Measurements from ENCODE around the gene HCN3.
A peak's percentile ranks its signal among the peaks of the same experiment; 100 is the strongest.

Gene HCN3

GRCh38 chr1:155254228-155254713, 23.0 kb upstream of the HCN3 start:
- TF ChIP-seq TCF12 (IDR thresholded peaks at IDR 0.05; ENCODE audit: low read depth) (no peak), NFIC (IDR thresholded peaks at IDR 0.05) (no peak), TEAD4 (IDR thresholded peaks at IDR 0.05) (no peak), MAX (IDR thresholded peaks at IDR 0.05) (no peak), CREB1 (IDR thresholded peaks at IDR 0.05; ENCODE audit: low read depth) (no peak), ZBTB7A (IDR thresholded peaks at IDR 0.05; ENCODE audit: low read depth) (no peak), EP300 (IDR thresholded peaks at IDR 0.05; ENCODE audit: borderline replicate concordance) (no peak), YY1 (IDR thresholded peaks at IDR 0.05; ENCODE audit: low read depth) (no peak), USF1 (IDR thresholded peaks at IDR 0.05) (no peak), CEBPB (IDR thresholded peaks at IDR 0.05) (no peak), EGR1 (IDR thresholded peaks at IDR 0.05) (no peak), RAD21 (IDR thresholded peaks at IDR 0.05; ENCODE audit: low read depth) (no peak), TAF1 (IDR thresholded peaks at IDR 0.05; ENCODE audit: low read depth) (no peak), FOXM1 (IDR thresholded peaks at IDR 0.05; ENCODE audit: borderline replicate concordance, low read depth) (no peak)
- TF ChIP-seq, protein P1, sequence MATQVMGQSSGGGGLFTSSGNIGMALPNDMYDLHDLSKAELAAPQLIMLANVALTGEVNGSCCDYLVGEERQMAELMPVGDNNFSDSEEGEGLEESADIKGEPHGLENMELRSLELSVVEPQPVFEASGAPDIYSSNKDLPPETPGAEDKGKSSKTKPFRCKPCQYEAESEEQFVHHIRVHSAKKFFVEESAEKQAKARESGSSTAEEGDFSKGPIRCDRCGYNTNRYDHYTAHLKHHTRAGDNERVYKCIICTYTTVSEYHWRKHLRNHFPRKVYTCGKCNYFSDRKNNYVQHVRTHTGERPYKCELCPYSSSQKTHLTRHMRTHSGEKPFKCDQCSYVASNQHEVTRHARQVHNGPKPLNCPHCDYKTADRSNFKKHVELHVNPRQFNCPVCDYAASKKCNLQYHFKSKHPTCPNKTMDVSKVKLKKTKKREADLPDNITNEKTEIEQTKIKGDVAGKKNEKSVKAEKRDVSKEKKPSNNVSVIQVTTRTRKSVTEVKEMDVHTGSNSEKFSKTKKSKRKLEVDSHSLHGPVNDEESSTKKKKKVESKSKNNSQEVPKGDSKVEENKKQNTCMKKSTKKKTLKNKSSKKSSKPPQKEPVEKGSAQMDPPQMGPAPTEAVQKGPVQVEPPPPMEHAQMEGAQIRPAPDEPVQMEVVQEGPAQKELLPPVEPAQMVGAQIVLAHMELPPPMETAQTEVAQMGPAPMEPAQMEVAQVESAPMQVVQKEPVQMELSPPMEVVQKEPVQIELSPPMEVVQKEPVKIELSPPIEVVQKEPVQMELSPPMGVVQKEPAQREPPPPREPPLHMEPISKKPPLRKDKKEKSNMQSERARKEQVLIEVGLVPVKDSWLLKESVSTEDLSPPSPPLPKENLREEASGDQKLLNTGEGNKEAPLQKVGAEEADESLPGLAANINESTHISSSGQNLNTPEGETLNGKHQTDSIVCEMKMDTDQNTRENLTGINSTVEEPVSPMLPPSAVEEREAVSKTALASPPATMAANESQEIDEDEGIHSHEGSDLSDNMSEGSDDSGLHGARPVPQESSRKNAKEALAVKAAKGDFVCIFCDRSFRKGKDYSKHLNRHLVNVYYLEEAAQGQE (IDR thresholded peaks at IDR 0.05; ENCODE audit: low read depth): no peak

DNA sequence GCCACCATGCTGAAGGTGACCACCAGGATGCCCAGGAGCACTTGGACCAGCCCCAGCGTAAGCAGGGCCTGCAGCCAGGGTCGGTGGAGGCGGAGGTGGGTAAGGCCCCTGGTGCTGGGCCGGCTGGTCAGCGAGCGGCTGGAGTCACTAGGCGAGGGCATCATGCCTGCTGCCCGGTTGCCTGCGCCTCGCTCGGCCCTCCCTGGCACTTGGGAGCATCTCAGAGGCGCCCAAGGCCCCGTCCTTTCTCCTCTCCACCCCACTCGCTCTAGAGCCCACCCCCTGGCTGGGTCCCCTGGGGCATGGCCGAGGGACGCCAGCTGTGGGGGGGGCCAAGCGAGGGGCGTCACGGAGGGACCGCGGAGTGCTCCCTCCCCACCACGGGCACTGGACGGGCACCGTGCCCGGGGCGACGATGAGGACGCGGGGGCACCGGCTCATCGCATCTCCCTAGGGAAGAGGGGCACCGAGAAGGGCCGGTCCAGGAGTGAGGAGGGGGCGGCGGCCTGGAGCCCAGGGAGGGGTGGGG, 22.5 kb upstream of the HCN3 start:
- TF ChIP-seq YY1 (IDR thresholded peaks at IDR 0.05; ENCODE audit: low read depth): no peak
- TF ChIP-seq, protein P1 (IDR thresholded peaks at IDR 0.05; ENCODE audit: low read depth): no peak
- TF ChIP-seq EGR1 (IDR thresholded peaks at IDR 0.05): no peak
- TF ChIP-seq EP300 (IDR thresholded peaks at IDR 0.05; ENCODE audit: borderline replicate concordance): no peak
- TF ChIP-seq TCF12 (IDR thresholded peaks at IDR 0.05; ENCODE audit: low read depth): no peak
- TF ChIP-seq MAX (IDR thresholded peaks at IDR 0.05): no peak
- TF ChIP-seq TEAD4 (IDR thresholded peaks at IDR 0.05): no peak
- TF ChIP-seq USF1 (IDR thresholded peaks at IDR 0.05): no peak
- no peak for TF ChIP-seq RAD21 (IDR thresholded peaks at IDR 0.05; ENCODE audit: low read depth)
- TF ChIP-seq ZBTB7A (IDR thresholded peaks at IDR 0.05; ENCODE audit: low read depth): no peak
- no peak for TF ChIP-seq TAF1 (IDR thresholded peaks at IDR 0.05; ENCODE audit: low read depth)
- TF ChIP-seq NFIC (IDR thresholded peaks at IDR 0.05): no peak
- no peak for TF ChIP-seq CREB1 (IDR thresholded peaks at IDR 0.05; ENCODE audit: low read depth)
- TF ChIP-seq CEBPB (IDR thresholded peaks at IDR 0.05): no peak
- TF ChIP-seq FOXM1 (IDR thresholded peaks at IDR 0.05; ENCODE audit: borderline replicate concordance, low read depth): no peak

GRCh38 chr1:155255243-155256007, 21.8 kb upstream of the HCN3 start, which contains the start of gene ENTREP3:
Gene ENTREP3, minus strand, starts transcription at chr1:155255483. Its CDS starts 606 bp downstream, at chr1:155254877.
- TF ChIP-seq MAX (IDR thresholded peaks at IDR 0.05) (peak; percentile 80), YY1 (IDR thresholded peaks at IDR 0.05; ENCODE audit: low read depth) (peak; percentile 87), EP300 (IDR thresholded peaks at IDR 0.05; ENCODE audit: borderline replicate concordance) (no peak), USF1 (IDR thresholded peaks at IDR 0.05) (no peak), RAD21 (IDR thresholded peaks at IDR 0.05; ENCODE audit: low read depth) (no peak), CEBPB (IDR thresholded peaks at IDR 0.05) (no peak), TAF1 (IDR thresholded peaks at IDR 0.05; ENCODE audit: low read depth) (peak; percentile 82), TEAD4 (IDR thresholded peaks at IDR 0.05) (peak; percentile 49), FOXM1 (IDR thresholded peaks at IDR 0.05; ENCODE audit: borderline replicate concordance, low read depth) (no peak), NFIC (IDR thresholded peaks at IDR 0.05) (peak; percentile 42), EGR1 (IDR thresholded peaks at IDR 0.05) (no peak), ZBTB7A (IDR thresholded peaks at IDR 0.05; ENCODE audit: low read depth) (peak; percentile 75; the same call in 1 of the 2 replicates), CREB1 (IDR thresholded peaks at IDR 0.05; ENCODE audit: low read depth) (peak; percentile 9; the same call in 1 of the 2 replicates), TCF12 (IDR thresholded peaks at IDR 0.05; ENCODE audit: low read depth) (peak; percentile 43; the same call in 1 of the 2 replicates)
- TF ChIP-seq, protein P1 (IDR thresholded peaks at IDR 0.05; ENCODE audit: low read depth): no peak

All from Ishikawa (cell line).